ENCODE measurements around the gene LRP1.

LRP1 gene

DNA sequence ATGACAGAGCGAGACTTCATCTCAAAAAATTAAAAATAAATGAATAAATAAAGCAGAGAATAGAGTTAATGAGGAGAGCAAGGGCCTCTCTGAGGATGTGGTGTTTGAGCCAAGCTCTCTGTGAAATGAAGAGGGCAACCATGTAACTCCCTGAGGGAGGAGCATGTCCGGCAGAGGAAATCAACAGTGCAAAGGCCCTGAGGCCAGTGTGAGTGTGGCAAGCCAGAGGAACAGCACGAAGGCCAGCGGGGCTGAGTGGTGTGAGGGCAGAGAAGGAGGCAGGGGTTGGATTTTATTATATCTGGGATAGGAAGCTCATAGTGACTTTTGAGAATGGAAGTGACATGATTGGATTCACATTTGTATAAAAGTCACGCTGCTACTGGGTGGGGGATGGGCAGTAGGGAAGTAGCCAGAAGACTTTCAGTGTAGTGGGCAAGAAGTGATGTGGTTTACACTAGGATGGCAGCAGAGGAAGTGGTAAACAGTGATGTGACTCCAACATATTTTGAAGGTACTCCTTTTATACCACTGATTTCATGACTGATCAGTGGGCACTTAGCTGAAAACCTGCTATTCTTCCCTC, 29.4 kb downstream of the LRP1 start:
- DNase-seq = no peak

DNA sequence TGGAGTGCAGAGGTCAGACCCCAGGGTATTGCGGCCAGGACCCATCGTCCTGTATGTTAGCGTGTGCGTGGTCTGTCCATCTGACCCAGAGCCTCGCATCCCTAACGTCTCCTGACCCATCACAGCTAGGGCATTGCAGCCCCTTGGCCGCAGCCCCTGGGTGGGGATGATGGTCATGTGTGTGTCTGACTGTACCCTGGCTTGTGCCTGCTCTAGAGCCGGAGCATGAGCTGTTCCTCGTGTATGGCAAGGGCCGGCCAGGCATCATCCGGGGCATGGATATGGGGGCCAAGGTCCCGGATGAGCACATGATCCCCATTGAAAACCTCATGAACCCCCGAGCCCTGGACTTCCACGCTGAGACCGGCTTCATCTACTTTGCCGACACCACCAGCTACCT, 29.9 kb downstream of the LRP1 start:
- no peak for DNase-seq

DNA sequence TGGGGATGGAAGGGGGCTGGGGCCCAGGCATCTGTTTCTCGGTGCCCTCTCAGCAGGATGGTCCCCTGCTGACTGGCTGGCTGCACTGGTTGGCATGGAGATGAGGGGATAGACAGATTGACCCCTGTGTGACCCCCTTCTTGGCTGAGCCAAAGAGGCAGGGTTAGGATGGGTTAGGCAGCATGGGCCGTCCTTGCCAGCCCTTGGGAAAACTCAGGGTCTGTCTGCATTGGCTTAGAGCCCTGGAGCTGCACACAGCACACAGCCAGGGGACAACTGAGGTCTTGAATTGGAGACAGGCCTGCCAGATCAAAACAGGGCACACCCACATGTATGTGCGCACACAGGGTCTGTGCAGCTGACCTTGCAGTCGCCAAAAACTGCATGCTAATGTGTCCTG, 30.4 kb downstream of the LRP1 start:
- DNase-seq = no peak

DNA sequence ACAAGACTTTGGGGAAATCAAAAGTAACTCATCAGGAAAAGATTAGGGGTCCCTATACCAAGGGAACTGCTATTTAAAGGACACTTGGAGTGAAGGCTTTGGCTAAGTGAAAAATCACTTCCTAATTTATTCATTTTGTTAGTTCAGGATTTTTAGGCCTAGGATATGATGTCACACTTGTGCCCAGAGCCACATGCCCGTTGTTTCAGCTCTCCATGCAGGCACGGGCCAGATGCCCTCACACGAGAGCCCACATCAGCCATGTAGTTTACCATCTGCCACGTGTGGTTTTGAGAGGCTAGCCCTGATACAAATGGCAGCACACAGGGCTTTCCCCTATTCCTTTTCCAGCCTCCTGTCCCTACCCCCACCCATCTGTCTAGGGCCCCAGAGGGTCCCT, 31.0 kb downstream of the LRP1 start:
- no peak for DNase-seq

DNA sequence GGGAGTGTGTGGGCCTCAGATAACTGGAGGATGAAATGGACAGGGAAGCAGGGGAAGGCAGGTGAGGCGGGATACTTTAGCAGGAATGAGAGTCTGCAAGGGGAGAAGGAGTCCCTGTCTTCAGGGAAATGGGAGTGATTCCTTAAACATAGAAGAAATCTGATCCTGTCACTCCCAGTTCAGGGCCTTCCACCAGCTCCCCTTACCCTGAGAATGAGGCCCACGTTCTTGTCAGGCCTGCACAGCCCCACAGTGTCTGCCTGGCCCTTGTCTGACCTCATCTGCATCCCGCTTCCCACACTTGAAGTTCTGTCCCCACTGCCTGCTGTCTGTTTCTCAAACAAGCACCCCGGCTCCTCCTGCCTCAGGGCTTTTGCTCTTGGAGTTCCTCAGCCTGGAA, 31.8 kb downstream of the LRP1 start:
- DNase-seq = no peak

DNA sequence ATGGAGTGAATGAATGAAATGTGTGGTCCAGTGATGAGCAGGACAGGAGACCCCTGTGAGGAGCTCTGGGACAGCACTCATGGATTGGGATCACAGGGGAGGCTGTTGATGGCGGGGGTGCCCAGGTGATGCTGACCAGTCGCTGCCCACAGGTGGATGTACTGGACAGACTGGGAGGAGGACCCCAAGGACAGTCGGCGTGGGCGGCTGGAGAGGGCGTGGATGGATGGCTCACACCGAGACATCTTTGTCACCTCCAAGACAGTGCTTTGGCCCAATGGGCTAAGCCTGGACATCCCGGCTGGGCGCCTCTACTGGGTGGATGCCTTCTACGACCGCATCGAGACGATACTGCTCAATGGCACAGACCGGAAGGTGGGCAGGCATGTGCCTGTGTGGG, 32.5 kb downstream of the LRP1 start:
- DNase-seq = no peak

DNA sequence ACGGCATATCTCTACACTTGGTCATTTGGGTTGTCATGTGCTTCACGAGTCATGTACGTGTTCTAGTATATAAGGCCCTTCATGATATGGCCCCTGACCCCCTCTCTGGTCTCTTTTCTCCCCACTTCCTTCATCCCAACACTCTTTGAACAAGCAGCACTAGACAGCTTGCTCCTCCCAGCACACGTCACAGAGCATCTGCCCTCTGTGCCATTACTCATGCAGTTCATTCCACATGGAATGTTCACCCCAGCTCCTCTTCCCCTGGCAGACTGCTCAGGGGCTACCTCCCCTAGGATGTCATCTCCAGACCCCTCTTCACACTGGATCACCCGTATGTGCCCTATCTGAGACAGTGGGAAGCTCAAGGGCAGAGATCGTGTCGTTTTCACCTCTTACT, 33.2 kb downstream of the LRP1 start:
- DNase-seq = no peak

DNA sequence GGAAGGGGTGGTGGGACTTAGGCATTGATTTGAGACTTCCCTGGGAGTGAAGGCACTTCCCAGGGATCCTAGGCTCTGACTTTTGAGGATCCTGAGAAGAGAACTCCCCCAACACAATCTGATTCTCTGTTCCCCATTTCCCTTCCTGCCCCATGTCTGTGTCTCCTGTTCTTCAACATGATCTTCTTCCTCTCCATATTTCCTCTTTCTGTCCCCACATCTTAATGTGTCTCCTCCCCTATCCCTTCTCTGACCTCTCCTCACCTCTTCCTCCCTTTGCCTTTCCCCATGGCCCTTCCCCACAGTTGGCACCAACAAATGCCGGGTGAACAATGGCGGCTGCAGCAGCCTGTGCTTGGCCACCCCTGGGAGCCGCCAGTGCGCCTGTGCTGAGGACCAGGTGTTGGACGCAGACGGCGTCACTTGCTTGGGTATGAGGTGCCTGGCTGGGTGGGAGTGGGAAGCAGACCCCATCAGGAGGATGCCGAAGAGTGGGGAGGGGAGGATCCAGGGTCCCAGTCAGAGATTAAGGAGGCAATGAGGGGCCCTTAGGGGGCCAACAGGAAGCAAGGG, 34.4 kb downstream of the LRP1 start:
- DNase-seq = no peak

DNA sequence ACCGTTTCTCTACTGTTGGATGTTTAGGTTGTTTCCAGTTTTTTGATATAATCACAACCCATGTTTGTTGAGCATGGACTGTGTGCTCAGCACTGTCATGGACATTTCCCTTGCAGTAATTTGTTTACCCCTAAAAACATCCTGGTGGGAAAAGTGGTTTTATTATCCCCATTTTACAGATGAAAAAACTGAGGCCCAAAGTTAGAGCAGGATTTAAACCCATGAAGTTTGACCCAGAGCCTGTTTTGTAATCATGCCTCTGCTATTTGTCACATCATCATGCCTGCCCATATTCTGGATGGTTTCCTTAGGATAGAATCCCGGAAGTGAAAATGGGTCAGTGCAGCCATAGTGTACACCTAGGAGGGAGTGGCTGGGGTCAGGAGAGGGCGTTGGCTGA, 36.2 kb downstream of the LRP1 start:
- DNase-seq = no peak

DNA sequence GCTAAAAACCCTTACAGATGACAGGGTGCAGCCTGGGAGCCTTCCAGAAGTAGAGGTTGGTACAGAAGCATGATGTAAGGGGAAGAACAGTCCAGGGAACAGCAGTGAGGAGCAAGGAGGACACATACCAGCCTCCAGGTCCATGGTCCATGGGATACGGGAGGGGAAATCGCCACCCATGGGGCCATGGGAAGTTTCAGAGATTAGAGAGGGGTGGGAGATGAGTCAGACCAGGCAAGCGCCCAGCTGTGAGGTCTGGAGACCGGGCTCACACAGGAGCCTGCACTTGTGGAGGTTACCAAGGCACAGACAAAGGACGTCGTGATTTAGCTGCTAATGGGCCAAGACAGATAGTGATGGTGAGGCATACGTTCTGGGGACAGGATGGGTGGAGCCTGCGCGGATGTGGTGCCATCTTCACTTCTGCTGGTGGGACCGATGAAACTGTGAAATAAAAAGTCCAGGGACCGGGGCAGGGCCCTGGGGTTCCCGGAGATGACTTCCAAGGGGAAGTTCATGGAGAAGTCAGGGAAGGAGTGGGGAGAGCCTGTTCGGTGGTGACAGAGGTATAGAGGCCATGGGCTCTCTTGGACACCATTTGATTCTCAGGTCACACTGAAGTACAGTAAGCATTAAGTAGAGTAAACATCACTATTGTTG, 36.8 kb downstream of the LRP1 start:
- DNase-seq = no peak

DNA sequence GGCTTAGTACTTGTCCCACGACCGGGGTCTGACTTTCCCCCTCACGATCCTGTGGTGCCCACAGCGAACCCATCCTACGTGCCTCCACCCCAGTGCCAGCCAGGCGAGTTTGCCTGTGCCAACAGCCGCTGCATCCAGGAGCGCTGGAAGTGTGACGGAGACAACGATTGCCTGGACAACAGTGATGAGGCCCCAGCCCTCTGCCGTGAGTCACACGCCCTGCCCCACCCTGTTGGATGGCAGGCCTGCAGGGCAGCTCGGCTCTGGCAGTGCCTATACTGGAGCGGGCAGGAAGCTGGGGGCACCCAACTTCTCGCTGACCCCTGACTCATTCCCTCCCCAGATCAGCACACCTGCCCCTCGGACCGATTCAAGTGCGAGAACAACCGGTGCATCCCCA, 37.5 kb downstream of the LRP1 start:
- DNase-seq = no peak

DNA sequence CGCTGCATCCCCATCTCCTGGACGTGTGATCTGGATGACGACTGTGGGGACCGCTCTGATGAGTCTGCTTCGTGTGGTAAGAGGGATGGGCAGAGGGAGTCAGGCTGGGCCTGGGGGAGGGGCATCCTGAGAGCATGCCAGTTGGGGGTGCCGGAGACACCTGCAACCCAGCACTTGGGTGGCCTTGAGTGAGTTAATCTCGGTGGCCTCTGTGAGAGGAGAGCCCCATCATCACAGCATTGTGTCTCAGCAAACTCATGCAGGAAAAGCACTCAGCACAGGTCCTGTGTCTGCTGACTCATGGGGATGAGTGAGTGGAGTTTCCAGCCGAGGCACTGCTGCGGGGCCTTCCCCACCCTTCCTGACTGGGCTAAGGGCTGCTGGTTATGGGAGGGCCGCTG, 38.7 kb downstream of the LRP1 start:
- no peak for DNase-seq

DNA sequence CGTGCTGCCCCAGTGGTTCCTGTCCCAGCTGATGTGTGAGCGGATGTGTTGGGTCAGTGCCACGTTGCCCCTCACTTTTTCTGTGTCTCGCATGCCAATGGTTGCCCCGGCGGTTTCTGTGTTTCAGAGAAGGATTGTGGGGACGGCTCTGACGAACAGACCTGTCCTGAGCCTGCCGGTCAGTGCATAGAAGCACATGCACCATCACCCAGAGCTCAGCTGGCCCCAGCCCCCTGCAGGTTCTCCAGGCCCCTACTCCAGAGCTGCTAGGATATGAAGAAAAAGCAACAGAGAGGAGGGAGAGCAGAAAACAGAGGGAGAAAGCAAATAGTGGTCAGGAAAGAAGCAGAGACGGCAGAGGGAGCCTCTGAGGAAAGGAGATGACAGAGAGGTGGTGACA, 39.8 kb downstream of the LRP1 start:
- no peak for DNase-seq

DNA sequence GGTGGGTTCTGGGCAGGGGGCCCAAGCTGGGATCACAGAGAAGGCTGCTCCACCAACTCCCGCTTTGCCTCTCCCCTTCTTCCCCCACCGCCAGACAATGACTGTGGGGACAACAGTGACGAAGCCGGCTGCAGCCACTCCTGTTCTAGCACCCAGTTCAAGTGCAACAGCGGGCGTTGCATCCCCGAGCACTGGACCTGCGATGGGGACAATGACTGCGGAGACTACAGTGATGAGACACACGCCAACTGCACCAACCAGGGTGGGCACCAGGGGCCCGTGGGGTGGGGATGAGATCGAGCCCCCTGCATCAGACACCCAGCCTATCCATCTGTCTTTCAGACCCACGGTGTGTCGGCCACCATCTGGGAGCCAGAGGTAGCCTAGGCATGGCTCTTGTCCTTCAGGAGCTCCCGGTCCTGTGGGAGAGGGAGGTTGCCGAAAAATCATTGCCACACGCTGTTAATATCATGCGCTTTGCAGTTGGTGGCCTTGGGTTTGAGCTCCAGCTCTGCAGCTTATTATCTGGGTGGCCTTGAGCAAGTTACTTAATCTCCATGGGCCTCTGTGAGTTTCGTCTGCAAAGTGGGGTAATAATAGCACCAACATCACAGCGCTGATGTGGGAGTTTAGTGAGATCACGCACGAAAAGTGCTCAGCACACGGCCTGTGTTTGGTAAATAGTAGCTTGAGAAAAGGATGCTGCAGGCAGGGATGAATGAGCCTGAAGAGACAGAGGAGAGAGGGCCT, 40.9 kb downstream of the LRP1 start:
- DNase-seq = no peak

DNA sequence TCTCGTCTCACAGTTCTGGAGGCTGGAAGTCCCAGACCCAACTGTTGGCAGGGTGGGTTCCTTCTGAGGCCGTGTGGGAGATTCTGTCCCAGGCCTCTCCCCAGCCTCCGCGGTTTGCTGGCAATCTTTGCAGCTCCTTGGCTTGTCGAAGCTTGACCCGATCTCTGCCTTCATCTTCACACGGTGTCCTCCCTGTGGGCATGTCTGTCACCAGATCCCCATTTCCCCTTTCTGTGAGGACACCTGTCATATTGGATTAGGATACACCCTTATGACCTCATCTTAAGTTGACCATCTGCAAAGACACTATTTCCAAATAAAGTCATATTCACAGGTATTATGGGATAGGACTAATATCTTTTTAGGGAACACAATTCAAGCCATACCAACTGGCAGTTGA, 41.7 kb downstream of the LRP1 start:
- no peak for DNase-seq

DNA sequence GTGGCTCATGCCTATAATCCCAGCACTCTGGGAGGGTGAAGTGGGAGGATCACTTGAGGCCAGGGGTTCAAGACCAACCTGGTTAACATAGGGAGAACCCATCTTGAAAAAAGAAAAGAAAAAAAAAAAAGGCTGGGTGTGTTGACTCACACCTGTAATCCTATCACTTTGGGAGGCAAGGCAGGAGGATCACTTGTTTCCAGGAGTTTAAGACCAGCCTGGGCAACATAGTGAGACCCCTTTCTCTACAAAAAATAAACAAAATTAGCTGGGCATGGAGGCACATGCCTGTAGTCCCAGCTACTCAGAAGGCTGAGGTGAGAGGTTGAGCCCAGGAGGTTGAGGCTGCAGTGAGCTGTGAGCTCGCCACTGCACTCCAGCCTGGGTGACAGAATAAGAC, 42.1 kb downstream of the LRP1 start:
- no peak for DNase-seq

DNA sequence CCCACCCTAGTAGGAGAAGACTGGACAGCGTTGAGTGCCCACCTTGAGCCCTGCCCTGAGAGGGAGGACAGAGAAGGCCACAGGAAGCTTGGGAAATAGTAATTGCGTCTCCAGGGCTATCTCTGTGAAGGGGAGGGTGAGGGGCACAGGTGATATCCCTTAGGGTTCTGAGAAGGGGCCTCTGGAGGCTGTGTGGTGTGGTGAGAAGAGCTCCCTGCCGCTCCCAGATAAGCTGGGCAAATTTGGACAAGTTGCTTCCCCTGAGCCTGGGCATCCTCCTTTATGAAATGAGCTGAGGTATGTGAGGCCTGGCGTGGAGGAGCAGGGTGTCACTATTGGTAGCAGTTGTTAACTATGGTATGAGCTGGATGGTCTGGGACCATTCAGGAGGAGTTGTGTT, 42.6 kb downstream of the LRP1 start:
- no peak for DNase-seq

DNA sequence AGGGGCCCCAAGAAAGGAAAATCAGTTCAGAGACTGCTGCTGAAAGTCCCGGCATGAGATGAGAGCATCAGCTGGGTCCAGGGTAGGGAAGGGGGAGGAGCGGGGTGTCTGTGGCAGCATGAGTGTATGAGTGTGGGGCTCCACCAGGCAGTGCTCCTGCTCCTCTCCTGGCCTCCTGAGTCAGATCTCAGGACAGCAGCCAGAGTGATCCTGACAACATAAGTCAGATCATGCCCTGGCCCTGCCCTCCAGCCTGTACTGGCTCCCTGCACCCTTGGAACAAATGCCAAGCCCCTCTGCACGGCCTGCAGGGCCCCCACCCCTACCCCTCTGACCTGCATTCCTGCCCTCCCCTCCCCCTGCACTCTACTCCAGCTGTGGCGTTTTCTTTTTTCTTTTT, 43.4 kb downstream of the LRP1 start:
- DNase-seq = no peak

DNA sequence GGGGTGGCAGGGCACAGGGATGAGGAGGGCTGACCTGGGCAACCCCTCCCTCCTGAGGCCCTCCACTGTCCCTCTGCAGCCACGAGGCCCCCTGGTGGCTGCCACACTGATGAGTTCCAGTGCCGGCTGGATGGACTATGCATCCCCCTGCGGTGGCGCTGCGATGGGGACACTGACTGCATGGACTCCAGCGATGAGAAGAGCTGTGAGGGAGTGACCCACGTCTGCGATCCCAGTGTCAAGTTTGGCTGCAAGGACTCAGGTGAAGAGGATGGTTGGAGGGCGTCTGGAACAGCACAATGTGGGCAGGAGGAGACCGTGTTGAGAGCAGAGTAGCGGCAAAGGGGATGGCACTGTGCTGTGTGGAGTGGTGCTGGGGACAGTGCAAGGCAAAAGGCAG, 44.8 kb downstream of the LRP1 start:
- DNase-seq = no peak

DNA sequence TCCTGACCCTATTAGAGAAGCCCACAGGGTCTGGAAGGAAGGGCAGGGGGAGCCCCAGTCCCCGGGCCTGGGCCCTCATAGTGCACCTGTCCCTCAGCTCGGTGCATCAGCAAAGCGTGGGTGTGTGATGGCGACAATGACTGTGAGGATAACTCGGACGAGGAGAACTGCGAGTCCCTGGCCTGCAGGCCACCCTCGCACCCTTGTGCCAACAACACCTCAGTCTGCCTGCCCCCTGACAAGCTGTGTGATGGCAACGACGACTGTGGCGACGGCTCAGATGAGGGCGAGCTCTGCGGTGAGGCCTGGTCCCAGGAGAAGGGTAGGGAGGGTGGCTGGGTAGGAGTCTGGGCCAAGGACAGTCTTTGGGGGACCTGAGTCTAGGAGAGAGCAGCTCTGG, 45.4 kb downstream of the LRP1 start:
- DNase-seq = no peak

DNA sequence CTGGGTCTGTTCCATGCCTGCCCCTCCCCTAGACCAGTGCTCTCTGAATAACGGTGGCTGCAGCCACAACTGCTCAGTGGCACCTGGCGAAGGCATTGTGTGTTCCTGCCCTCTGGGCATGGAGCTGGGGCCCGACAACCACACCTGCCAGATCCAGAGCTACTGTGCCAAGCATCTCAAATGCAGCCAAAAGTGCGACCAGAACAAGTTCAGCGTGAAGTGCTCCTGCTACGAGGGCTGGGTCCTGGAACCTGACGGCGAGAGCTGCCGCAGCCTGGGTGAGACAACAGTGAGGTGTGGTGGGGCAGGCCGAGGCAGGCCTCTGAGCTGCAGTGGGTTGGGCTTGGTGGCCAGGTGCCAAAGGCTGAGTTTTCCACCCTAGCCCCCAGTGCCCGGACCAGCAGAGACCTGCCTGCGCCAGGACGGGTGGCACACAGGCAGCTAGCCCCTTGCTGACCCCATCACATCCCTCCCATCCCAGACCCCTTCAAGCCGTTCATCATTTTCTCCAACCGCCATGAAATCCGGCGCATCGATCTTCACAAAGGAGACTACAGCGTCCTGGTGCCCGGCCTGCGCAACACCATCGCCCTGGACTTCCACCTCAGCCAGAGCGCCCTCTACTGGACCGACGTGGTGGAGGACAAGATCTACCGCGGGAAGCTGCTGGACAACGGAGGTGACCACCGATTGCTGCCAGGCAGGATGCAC, 47.3 kb downstream of the LRP1 start:
- peak; percentile 88 for DNase-seq

DNA sequence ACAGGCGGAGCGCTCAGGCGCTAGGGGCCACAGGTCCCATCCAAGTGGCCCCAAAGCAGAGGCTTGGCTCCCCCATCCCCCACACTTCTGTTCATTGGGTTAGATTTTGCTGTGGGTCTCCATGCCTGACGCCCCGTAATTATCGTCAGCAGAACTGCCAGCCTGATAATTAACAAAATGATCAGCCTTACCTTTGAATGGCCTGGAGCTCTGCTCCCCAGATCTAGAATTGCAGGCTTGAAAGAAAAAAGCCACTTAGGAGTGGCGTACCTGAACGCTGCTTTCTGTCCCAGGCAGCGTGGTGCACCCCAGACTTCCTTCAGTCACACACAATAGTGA, 47.8 kb downstream of the LRP1 start:
- DNase-seq = no peak

DNA sequence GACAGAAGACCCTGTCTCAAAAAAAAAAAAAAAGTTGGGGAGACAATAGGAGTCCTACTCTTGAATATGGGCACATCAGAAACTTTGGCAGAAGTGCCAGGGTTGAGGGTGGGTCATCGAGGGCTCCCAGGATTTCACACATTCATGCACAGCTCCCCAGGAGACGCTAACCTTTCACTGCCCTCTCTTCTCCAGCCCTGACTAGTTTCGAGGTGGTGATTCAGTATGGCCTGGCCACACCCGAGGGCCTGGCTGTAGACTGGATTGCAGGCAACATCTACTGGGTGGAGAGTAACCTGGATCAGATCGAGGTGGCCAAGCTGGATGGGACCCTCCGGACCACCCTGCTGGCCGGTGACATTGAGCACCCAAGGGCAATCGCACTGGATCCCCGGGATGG, 48.6 kb downstream of the LRP1 start:
- DNase-seq = no peak

DNA sequence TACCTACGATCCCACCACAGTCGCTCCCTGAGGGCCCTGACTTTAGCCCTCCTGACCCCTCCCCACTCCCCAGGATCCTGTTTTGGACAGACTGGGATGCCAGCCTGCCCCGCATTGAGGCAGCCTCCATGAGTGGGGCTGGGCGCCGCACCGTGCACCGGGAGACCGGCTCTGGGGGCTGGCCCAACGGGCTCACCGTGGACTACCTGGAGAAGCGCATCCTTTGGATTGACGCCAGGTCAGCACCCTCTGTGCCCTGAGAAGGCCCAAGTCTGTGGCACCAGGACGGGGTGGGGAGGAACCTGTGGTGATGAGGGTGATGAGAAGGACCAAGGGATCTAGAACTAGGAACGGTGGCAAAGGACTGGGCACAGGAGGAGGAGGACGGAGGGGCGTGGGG, 49.1 kb downstream of the LRP1 start:
- DNase-seq = no peak
